ENCODE results near the gene IL1RAPL2.

Gene IL1RAPL2

GRCh38 chrX:105550043-105550663, 984.2 kb downstream of the IL1RAPL2 start:
- no peak for ATAC-seq
- TF ChIP-seq TCF4 (CRISPR knock-in tag; IDR thresholded peaks at IDR 0.05; ENCODE audit: borderline replicate concordance) = no peak
- TF ChIP-seq, protein P1, sequence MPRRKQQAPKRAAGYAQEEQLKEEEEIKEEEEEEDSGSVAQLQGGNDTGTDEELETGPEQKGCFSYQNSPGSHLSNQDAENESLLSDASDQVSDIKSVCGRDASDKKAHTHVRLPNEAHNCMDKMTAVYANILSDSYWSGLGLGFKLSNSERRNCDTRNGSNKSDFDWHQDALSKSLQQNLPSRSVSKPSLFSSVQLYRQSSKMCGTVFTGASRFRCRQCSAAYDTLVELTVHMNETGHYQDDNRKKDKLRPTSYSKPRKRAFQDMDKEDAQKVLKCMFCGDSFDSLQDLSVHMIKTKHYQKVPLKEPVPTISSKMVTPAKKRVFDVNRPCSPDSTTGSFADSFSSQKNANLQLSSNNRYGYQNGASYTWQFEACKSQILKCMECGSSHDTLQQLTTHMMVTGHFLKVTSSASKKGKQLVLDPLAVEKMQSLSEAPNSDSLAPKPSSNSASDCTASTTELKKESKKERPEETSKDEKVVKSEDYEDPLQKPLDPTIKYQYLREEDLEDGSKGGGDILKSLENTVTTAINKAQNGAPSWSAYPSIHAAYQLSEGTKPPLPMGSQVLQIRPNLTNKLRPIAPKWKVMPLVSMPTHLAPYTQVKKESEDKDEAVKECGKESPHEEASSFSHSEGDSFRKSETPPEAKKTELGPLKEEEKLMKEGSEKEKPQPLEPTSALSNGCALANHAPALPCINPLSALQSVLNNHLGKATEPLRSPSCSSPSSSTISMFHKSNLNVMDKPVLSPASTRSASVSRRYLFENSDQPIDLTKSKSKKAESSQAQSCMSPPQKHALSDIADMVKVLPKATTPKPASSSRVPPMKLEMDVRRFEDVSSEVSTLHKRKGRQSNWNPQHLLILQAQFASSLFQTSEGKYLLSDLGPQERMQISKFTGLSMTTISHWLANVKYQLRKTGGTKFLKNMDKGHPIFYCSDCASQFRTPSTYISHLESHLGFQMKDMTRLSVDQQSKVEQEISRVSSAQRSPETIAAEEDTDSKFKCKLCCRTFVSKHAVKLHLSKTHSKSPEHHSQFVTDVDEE (CRISPR knock-in tag; IDR thresholded peaks at IDR 0.05) = no peak
- no peak for TF ChIP-seq CSDC2 (CRISPR knock-in tag; IDR thresholded peaks at IDR 0.05)

- TF ChIP-seq BACH2 (CRISPR knock-in tag; IDR thresholded peaks at IDR 0.05; ENCODE audit: borderline replicate concordance) (no peak), ZNF565 (CRISPR knock-in tag; conservative IDR thresholded peaks at IDR 0.05; ENCODE audit: low read depth) (no peak), GLIS3 (CRISPR knock-in tag; IDR thresholded peaks at IDR 0.05) (no peak)
- TF ChIP-seq, protein P1 (CRISPR knock-in tag; IDR thresholded peaks at IDR 0.05) = no peak
- no peak for ATAC-seq
Observed at GRCh38 chrX:105552395-105552794, 986.4 kb downstream of the IL1RAPL2 start.

DNA sequence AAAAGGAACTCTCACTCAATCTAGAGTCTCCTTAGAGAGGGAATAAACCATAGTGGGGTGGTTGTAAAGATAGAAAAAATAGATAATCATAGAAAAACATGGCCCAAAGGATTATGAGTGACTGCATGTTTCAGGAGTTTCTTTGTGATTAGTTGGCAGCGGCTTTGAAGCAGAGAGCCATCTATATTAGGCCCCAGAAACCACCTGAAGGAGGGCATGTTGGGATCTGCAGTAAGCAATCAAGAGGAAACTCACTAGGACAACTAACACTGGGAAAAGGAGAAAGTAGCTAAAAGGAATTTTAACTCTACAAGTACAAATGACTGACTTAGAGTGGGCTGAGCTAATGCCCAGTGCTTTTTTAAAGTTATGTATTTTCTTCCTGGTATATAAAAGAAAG, 987.1 kb downstream of the IL1RAPL2 start:
- no peak for TF ChIP-seq ZNF8 (CRISPR knock-in tag; IDR thresholded peaks at IDR 0.05)
- TF ChIP-seq RARB (CRISPR knock-in tag; IDR thresholded peaks at IDR 0.05) = no peak
- no peak for TF ChIP-seq PPARA (CRISPR knock-in tag; IDR thresholded peaks at IDR 0.05; ENCODE audit: borderline replicate concordance)
- TF ChIP-seq ZNF565 (CRISPR knock-in tag; conservative IDR thresholded peaks at IDR 0.05; ENCODE audit: low read depth) = no peak
- TF ChIP-seq TCF4 (CRISPR knock-in tag; IDR thresholded peaks at IDR 0.05; ENCODE audit: borderline replicate concordance) = no peak
- TF ChIP-seq PATZ1 (CRISPR knock-in tag; IDR thresholded peaks at IDR 0.05; ENCODE audit: borderline replicate concordance) = no peak
- TF ChIP-seq ZFP3 (CRISPR knock-in tag; IDR thresholded peaks at IDR 0.05) = no peak
- TF ChIP-seq CREB5 (CRISPR knock-in tag; IDR thresholded peaks at IDR 0.05; ENCODE audit: low read depth) = no peak
- no peak for TF ChIP-seq SNAI2 (CRISPR knock-in tag; IDR thresholded peaks at IDR 0.05)
- no peak for TF ChIP-seq ARNTL (CRISPR knock-in tag; IDR thresholded peaks at IDR 0.05; ENCODE audit: borderline replicate concordance, low read depth)
- ATAC-seq = no peak

GRCh38 chrX:105564501-105564900, 998.5 kb downstream of the IL1RAPL2 start:
- peak; percentile 48; the same call in 2 of the 3 replicates for ATAC-seq
- TF ChIP-seq TOX (CRISPR knock-in tag; IDR thresholded peaks at IDR 0.05; ENCODE audit: borderline replicate concordance) (no peak), ZC3H10 (CRISPR knock-in tag; IDR thresholded peaks at IDR 0.05) (no peak)

DNA sequence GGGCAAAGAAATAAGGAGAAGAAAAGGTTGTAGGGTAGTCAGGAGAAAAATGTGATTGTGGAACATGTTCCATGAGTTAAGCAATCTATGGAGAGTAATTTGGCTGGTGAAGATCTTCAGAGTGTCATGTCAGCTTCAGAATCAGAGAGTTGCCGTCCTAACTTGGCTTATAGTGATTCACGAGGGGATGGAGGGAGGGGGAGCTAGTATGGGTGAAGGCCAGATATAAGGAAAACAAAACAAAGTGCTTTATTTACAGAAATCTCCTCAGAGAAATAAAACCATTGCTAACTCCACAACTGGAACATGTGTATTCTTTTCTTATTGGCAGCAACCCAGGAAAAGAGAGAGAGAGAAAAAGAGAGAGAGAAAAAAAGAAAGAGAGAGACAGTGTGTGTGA, 999.9 kb downstream of the IL1RAPL2 start:
- TF ChIP-seq GLIS3 (CRISPR knock-in tag; IDR thresholded peaks at IDR 0.05) (no peak), ZFP30 (CRISPR knock-in tag; IDR thresholded peaks at IDR 0.05) (no peak), CSDC2 (CRISPR knock-in tag; IDR thresholded peaks at IDR 0.05) (no peak), OSR1 (CRISPR knock-in tag; IDR thresholded peaks at IDR 0.05) (no peak), ARNTL (CRISPR knock-in tag; IDR thresholded peaks at IDR 0.05; ENCODE audit: borderline replicate concordance, low read depth) (no peak)

More for the DNA sequence above, 999.9 kb downstream of the IL1RAPL2 start:
- ATAC-seq = no peak
